Esophagus muscularis mucosa (tissue), 4 donors: ENCODE measurements around the gene MPZL1. TPM values are rescaled to one million over a fixed set of nuclear protein-coding genes. Genes with fewer than 3 reads are reported as not detected.
A peak's percentile ranks its signal among the peaks of the same experiment; 100 is the strongest.

Source experiments
- DNase-seq: peaks from one replicate; pipeline ENCODE4 v3.0.0-alpha.2; 2017; ENCODE audit errors: extremely low spot score
- H3K27ac ChIP-seq, 4 donors: fragments of 200-600 bp; sonication (generic); replicated peaks in 1 of 4; 1 replicate in 3 of 4; 2 replicates in 1 of 4; pipeline ENCODE4 v1.5.1; 2016 to 2019; ENCODE audit warnings: mild to moderate bottlenecking in 1 of 4
- H3K27me3 ChIP-seq, 4 donors: fragments of 200-600 bp; sonication (generic); one replicate each; pipeline versions ENCODE4 v1.5.1 to v1.6.0; 2016 to 2019
- H3K36me3 ChIP-seq, 4 donors: fragments of 200-600 bp; sonication (generic); one replicate each; pipeline ENCODE4 v1.5.1; 2016 to 2019
- H3K4me1 ChIP-seq, 4 donors: fragments of 200-600 bp; sonication (generic); one replicate each; pipeline ENCODE4 v1.5.1; 2016 to 2019
- H3K4me3 ChIP-seq, 4 donors: fragments of 200-600 bp; sonication (generic); 1 replicate in 2 of 4; 2 replicates in 2 of 4; pipeline ENCODE4 v1.5.1; 2016 to 2019; ENCODE audit warnings: mild to moderate bottlenecking in 4 of 4, moderate library complexity in 1 of 4
- H3K9me3 ChIP-seq, 4 donors: fragments of 200-600 bp; sonication (generic); 1 replicate in 3 of 4; 2 replicates in 1 of 4; pipeline ENCODE4 v1.5.1; 2016 to 2019
- CTCF ChIP-seq, 3 experiments: fragments of 200-600 bp in 2 of 3; fragments of 450-650 bp in 1 of 3; sonication (generic) in 2 of 3; IDR thresholded peaks; one replicate each; pipeline ENCODE4 v1.5.1; 2017 to 2019; ENCODE audit warnings: antibody characterized with exemption in 3 of 3, mild to moderate bottlenecking in 2 of 3, moderate library complexity in 1 of 3
- EP300 ChIP-seq: sonication (generic); formaldehyde crosslinking; IDR thresholded peaks from one replicate; pipeline ENCODE4 v1.6.1; 2017; ENCODE audit warnings: antibody characterized with exemption
- POLR2A ChIP-seq: fragments of 450-650 bp; IDR thresholded peaks from one replicate; pipeline ENCODE4 v1.6.1; 2017; ENCODE audit warnings: antibody characterized with exemption, moderate library complexity, mild to moderate bottlenecking, low read depth
- POLR2AphosphoS5 ChIP-seq, 2 donors: sonication (generic); formaldehyde crosslinking; IDR thresholded peaks; one replicate each; pipeline ENCODE4 v1.6.1; 2017; ENCODE audit warnings: antibody characterized with exemption in 2 of 2
- WGBS: methylation state at CpG from one replicate; pipeline ENCODE4 v1.1.5; 2018; 5-methylcytosine and 5-hydroxymethylcytosine counted together
- intact Hi-C: fragments of 100-400 bp; cut with DNase I; formaldehyde crosslinking; loops from one replicate; pipeline ENCODE4 v1.15.1; 2023
- total RNA-seq, 4 donors: library from RNA; depleted of rRNA; stranded (reverse); fragments of >200 nt; gene quantifications; one replicate each; pipeline versions ENCODE4 v1.1.0 to v1.2.1, GENCODE V29; 2016

The MPZL1 gene
- total RNA-seq, 4 donors from 2014 or later = 72.7 to 130 (median 107) TPM

- TF ChIP-seq POLR2AphosphoS5 (IDR thresholded peaks at IDR 0.05) (no peak), CTCF (IDR thresholded peaks at IDR 0.05) (peak; percentile 20 to 35 (median 30))
- no peak for DNase-seq
Measured at GRCh38 chr1:167720965-167721616, 691 bp upstream of the MPZL1 start.

GRCh38 chr1:167722152-167722869, 529 bp downstream of the MPZL1 start:
- intact Hi-C loops = no loop called here
- Histone ChIP-seq H3K4me1 (peaks cover 19 to 55% (median 52%) of the 10 kb centered on the region in 4 donors), H3K4me3 (peak overlapping the region; percentile 77 to 99 (median 90)), H3K27ac (peak overlapping the region; percentile 82 to 95 (median 92)), H3K36me3 (no peaks in the 10 kb centered on the region), H3K9me3 (no peaks in the 10 kb centered on the region), H3K27me3 (no peaks in the 10 kb centered on the region)
- no peak for TF ChIP-seq POLR2A
- no peak for TF ChIP-seq EP300
- TF ChIP-seq POLR2AphosphoS5 (IDR thresholded peaks at IDR 0.05) = no peak
- no peak for TF ChIP-seq CTCF (IDR thresholded peaks at IDR 0.05)
- DNase-seq = no peak
- under 1% methylated on average over 12 of the region's 52 CpGs for WGBS

More at GRCh38 chr1:167720965-167721616, 691 bp upstream of the MPZL1 start:
- peak overlapping the region; percentile 82 to 95 (median 92) for H3K27ac ChIP-seq
- WGBS = 13% methylated on average over 13 of the region's 13 CpGs
- intact Hi-C loops = loop anchor here (2.0 kb wide), 1 partner anchor 82 kb away; no protein-coding TSS in a partner anchor
- H3K9me3 ChIP-seq = no peaks in the 10 kb centered on the region
- H3K27me3 ChIP-seq = no peaks in the 10 kb centered on the region
- peak overlapping the region; percentile 77 to 99 (median 90) for H3K4me3 ChIP-seq
- H3K4me1 ChIP-seq = peaks cover 15 to 49% (median 44%) of the 10 kb centered on the region in 4 donors
- H3K36me3 ChIP-seq = no peaks in the 10 kb centered on the region

- TF ChIP-seq EP300 (no peak), POLR2AphosphoS5 (IDR thresholded peaks at IDR 0.05) (no peak), CTCF (IDR thresholded peaks at IDR 0.05) (no peak), POLR2A (no peak)
- Histone ChIP-seq H3K27ac (peak overlapping the region; percentile 82 to 95 (median 92)), H3K36me3 (no peaks in the 10 kb centered on the region), H3K27me3 (no peaks in the 10 kb centered on the region), H3K9me3 (no peaks in the 10 kb centered on the region), H3K4me1 (peaks cover 19 to 60% (median 55%) of the 10 kb centered on the region in 4 donors), H3K4me3 (peak overlapping the region; percentile 77 to 99 (median 90))
- no peak for DNase-seq
- intact Hi-C loops = no loop called here
- WGBS = 6% methylated on average over 4 of the region's 4 CpGs
Measured at GRCh38 chr1:167722870-167723251, 1.1 kb downstream of the MPZL1 start.

- intact Hi-C loops = no loop called here
- no peak for DNase-seq
Measured at GRCh38 chr1:167723707-167724323, 2.0 kb downstream of the MPZL1 start.

More at GRCh38 chr1:167723707-167724323, 2.0 kb downstream of the MPZL1 start:
- H3K4me3 ChIP-seq = peak overlapping the region; percentile 77 to 99 (median 90)
- no peaks in the 10 kb centered on the region for H3K9me3 ChIP-seq
- peaks cover 19 to 63% (median 57%) of the 10 kb centered on the region in 4 donors for H3K4me1 ChIP-seq
- H3K36me3 ChIP-seq = no peaks in the 10 kb centered on the region
- H3K27ac ChIP-seq = no peak overlapping the region
- no peaks in the 10 kb centered on the region for H3K27me3 ChIP-seq
- TF ChIP-seq POLR2AphosphoS5 (IDR thresholded peaks at IDR 0.05) = no peak
- no peak for TF ChIP-seq CTCF (IDR thresholded peaks at IDR 0.05)
- no peak for TF ChIP-seq POLR2A
- no peak for TF ChIP-seq EP300
- WGBS = 77% methylated on average over 2 of the region's 2 CpGs
